AG08396 (cell line): ENCODE measurements around the gene SLC22A23.

ENCODE experiments used
- DNase-seq: peaks from one replicate; pipeline ENCODE4 v3.0.0; 2012; ENCODE audit warnings: low spot score, mixed read lengths

Gene SLC22A23

GRCh38 chr6:3421791-3422434, 34.9 kb downstream of the SLC22A23 start:
- no peak for DNase-seq

- DNase-seq: no peak
These were observed 35.7 kb downstream of the SLC22A23 start for GRCh38 chr6:3421143-3421542.

DNA sequence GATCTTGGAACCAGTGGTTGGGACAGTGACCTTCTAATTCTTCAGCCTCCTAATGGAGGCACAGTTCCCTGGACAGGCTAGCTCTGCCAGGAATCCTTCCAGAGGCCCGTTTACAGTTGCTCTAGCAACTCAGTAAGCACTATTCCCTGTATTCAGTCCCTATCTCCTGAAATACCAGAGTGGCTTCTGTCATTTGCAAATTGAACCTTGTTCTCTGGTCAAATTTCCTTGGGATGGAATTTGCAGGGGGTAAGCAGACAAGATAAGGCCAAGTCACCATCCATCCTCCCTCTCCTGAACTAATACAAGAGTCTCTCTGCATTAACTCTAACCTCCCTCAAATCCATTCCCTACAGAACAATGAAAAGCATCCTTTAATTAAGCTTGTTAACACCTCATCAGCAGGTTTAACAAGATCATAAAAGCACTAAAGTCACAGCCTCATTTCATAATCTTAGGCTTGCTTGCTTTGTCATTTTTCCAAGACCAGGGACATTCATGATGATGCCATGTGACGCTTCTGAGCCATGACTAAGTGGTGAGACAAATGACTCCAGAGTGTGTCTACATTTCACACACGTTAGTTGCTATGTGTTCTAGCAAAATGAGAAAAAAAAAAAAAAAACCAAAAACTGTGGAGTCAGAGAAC, 37.1 kb downstream of the SLC22A23 start:
- no peak for DNase-seq

- DNase-seq: no peak
These were observed 38.3 kb downstream of the SLC22A23 start for GRCh38 chr6:3418496-3419060.

- DNase-seq: no peak
These were observed 39.4 kb downstream of the SLC22A23 start for GRCh38 chr6:3417473-3417872.

DNA sequence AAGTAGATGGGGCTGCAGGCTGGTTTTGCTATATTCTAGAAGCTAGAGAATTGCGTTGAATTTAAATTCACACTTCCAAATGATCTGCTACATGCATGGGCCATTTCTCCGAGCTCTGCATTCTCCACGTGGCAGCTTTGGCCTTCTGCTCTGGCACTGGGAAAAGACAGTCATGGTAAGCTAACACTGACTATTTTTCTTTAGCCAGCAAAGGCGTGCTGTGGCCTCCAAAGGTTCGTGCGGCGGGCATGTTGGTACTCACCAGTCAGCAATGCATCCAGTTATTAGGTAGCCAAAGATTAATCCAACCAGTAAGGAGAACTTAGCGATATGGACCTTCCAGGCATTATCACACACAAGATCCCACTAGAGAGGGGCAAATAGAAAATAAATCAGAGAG, 41.4 kb downstream of the SLC22A23 start:
- DNase-seq: no peak

- DNase-seq: no peak
These were observed 41.8 kb downstream of the SLC22A23 start for GRCh38 chr6:3415082-3415453.

- DNase-seq: no peak
These were observed 42.3 kb downstream of the SLC22A23 start for GRCh38 chr6:3414327-3415081.

DNA sequence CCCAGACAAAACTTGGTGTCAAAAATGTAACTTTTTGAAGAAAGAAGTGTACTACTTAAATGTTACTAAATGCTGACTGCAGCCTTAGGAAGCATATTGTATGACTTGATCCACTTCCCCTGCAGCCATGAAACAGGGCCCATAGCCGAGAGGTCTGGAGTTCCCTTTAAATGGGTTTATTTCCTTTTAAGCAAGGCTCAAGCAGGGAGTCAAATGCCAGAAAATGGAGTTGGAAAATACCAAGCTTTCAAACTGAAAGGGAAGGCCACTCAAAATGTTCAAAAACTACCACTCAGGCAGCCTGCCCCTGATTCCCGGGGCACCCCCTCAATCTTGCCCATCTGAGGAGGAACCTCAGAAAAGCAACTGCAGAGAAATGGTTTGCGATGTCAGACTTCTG, 43.3 kb downstream of the SLC22A23 start:
- no peak for DNase-seq

- DNase-seq: no peak
These were observed 43.9 kb downstream of the SLC22A23 start for GRCh38 chr6:3412779-3413500.

GRCh38 chr6:3411967-3412778, 44.7 kb downstream of the SLC22A23 start:
- no peak for DNase-seq

- DNase-seq: peak; percentile 60
These were observed 46.2 kb downstream of the SLC22A23 start for GRCh38 chr6:3410385-3411360.

GRCh38 chr6:3409699-3410384, 47.0 kb downstream of the SLC22A23 start:
- DNase-seq: no peak

DNA sequence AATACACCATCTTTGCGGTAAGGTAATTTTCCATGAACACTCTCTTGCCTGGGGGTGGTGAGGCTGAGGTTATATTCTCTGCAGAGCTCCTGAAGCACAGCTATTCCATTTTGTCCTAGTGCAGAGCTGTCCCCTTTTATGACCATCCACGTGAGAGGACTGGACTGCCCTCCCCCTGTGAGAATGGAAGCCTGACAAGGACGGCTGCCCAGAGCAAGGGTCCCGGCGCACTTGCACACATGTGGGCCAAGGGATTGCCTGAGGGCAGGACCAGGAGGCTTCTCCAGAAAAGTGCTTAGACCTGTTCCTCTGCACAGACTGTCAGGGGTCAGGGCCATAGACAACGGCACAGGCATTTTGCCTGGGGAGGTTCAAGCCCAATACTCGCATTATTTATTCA, 48.2 kb downstream of the SLC22A23 start:
- DNase-seq: no peak

DNA sequence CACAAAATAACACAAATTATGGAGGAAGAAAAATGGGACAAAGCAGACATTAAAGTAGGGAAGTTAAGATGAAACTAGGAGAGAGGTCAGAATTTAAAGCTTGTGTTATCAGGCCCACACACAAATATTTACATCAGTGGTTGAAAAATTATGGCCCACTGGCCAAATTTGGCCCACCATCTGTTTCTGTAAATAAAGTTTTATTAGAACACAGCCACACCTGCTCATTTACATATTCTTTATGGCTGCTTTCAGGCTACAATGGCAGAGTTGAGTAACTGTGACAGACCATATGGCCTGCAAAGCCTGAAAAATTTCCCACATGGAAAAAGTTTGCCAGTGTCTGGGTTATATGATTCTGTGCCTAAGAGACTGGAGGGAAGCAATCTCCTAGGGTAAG, 49.0 kb downstream of the SLC22A23 start:
- DNase-seq: no peak

- no peak for DNase-seq
These were observed 49.7 kb downstream of the SLC22A23 start for GRCh38 chr6:3406891-3407809.

DNA sequence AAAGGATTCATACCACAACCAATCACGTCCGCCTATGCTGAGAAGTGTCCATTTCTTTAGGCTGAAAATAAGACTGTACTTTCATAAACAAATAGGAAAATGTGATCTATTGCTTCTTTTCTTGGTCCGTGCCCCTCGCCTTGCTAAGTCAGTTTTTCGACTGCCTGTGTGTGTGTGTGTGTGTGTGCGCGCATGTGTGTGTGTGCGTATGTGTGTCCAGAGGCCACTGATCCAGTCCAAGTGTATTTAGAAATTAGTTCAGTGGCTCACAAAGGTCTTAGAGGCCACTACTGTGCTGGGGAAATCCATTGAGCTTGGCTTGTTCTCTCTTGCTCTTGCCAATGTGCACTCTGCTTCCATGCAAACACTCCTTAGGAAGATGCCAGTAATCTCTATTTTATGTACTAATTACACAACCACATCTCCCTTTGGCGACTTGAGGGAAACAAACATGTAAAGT, 50.5 kb downstream of the SLC22A23 start:
- DNase-seq: no peak

DNA sequence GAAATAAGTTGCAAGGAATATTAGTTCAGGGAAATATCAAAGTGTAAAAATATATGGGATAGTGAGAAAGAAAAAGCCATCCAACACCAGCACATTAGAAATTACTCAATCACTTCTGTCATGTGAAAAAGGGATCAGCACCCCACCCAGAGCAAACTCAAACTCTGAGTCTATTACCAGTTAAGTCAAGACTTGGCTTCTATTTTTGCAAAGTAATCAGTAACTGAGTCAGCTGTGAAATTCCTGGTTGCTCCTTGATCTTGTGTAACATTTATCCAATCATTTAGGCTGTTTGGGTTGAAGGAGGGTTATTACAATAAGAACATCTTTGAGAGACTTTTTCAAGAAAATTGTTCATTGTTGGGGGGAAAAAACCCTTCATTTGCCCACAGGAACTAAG, 51.2 kb downstream of the SLC22A23 start:
- peak; percentile 37 for DNase-seq

GRCh38 chr6:3405182-3405518, 51.7 kb downstream of the SLC22A23 start:
- DNase-seq: no peak
